ENCODE data around the gene SMC3.
"Not testable (repeated sequence)": the region's sequence is repeated elsewhere in the genome, so short reads cannot be mapped to it uniquely, and the experiment has no call there.

The SMC3 gene

GRCh38 chr10:110620398-110620719 lies 52.9 kb downstream of the SMC3 start:
- H2AFZ ChIP-seq (ENCODE audit: low read depth), result no peak overlapping the region
- no peaks in the 10 kb centered on the region for H3K79me2 ChIP-seq (ENCODE audit: insufficient read depth, low read depth)
- no peak overlapping the region for H3K4me2 ChIP-seq
- no peaks in the 10 kb centered on the region for H3K36me3 ChIP-seq (ENCODE audit: insufficient read depth)
- no peak for TF ChIP-seq CTCF (conservative IDR thresholded peaks at IDR 0.05; ENCODE audit: low read depth, low read length)
- H3K4me3 ChIP-seq (IDR thresholded peaks at IDR 0.05; ENCODE audit: insufficient read depth, low read depth, low read length), result no peak overlapping the region
- no peak overlapping the region for H3K27ac ChIP-seq
- H4K20me1 ChIP-seq (ENCODE audit: insufficient read depth), result no peaks in the 10 kb centered on the region
- no peak overlapping the region for H3K9ac ChIP-seq
- H3K4me1 ChIP-seq (ENCODE audit: low read depth, poor library complexity, severe bottlenecking), result no peaks in the 10 kb centered on the region
- no peaks in the 10 kb centered on the region for H3K27me3 ChIP-seq (ENCODE audit: insufficient read depth, low read depth)

DNA sequence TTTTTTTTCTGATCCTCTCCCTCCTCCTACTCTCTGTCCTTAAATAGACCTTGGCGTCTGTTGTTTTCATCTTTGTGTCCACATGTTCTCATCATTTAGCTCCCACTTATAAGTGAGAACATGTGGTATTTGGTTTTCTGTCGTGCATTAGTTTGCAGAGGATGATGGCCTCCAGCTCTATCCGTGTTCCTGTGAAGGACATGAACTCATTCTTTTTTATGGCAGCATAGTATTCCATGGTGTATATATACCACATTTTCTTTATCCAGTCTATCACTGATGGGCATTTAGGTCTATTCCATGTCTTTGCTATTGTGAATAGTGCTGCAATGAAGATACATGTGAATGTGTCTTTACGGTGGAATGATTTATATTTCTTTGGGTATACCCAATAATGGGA lies 55.8 kb downstream of the SMC3 start:
- not testable (repeated sequence) for H3K9ac ChIP-seq; H3K4me3 ChIP-seq (IDR thresholded peaks at IDR 0.05; ENCODE audit: insufficient read depth, low read depth, low read length); H4K20me1 ChIP-seq (ENCODE audit: insufficient read depth); H3K36me3 ChIP-seq (ENCODE audit: insufficient read depth); H3K4me1 ChIP-seq (ENCODE audit: low read depth, poor library complexity, severe bottlenecking); H3K27me3 ChIP-seq (ENCODE audit: insufficient read depth, low read depth); H3K4me2 ChIP-seq; H3K79me2 ChIP-seq (ENCODE audit: insufficient read depth, low read depth); H3K27ac ChIP-seq; H2AFZ ChIP-seq (ENCODE audit: low read depth)

DNA sequence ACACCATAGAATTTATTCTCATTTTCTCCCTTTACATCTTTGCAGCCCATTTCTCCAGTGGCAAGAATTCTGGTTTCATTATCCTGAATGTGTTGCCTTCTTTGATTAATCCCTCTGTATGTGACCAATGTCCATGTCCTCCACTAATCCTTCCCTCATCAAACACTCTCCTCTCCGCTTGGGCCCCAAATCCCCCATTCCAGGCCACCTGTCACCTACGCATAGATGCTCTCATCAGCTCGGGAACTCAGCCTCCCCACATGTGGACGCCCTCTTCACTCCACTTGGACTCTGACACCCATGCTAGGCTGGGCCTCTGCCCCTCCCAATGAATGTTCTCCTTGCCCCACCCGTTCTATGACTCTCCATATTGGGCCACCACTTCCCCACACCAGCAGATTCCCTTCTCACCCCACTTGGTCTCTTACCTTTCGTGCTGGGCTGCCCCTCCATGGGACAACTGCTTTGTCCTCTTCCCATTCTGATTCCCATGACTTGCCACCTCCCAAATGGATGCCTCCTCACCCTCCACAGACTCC lies 57.9 kb downstream of the SMC3 start:
- H3K79me2 ChIP-seq (ENCODE audit: insufficient read depth, low read depth), result no peaks in the 10 kb centered on the region
- no peaks in the 10 kb centered on the region for H4K20me1 ChIP-seq (ENCODE audit: insufficient read depth)
- no peak overlapping the region for H3K4me2 ChIP-seq
- no peaks in the 10 kb centered on the region for H3K27me3 ChIP-seq (ENCODE audit: insufficient read depth, low read depth)
- no peak overlapping the region for H3K4me3 ChIP-seq (IDR thresholded peaks at IDR 0.05; ENCODE audit: insufficient read depth, low read depth, low read length)
- no peaks in the 10 kb centered on the region for H3K4me1 ChIP-seq (ENCODE audit: low read depth, poor library complexity, severe bottlenecking)
- H2AFZ ChIP-seq (ENCODE audit: low read depth), result no peak overlapping the region
- no peaks in the 10 kb centered on the region for H3K36me3 ChIP-seq (ENCODE audit: insufficient read depth)
- no peak for TF ChIP-seq CTCF (conservative IDR thresholded peaks at IDR 0.05; ENCODE audit: low read depth, low read length)
- no peak overlapping the region for H3K27ac ChIP-seq
- H3K9ac ChIP-seq, result no peak overlapping the region

GRCh38 chr10:110625951-110626855 lies 58.7 kb downstream of the SMC3 start:
- no peak overlapping the region for H3K4me3 ChIP-seq (IDR thresholded peaks at IDR 0.05; ENCODE audit: insufficient read depth, low read depth, low read length)
- H3K79me2 ChIP-seq (ENCODE audit: insufficient read depth, low read depth), result no peaks in the 10 kb centered on the region
- TF ChIP-seq CTCF (conservative IDR thresholded peaks at IDR 0.05; ENCODE audit: low read depth, low read length), result no peak
- H3K9ac ChIP-seq, result no peak overlapping the region
- no peaks in the 10 kb centered on the region for H3K27me3 ChIP-seq (ENCODE audit: insufficient read depth, low read depth)
- no peak overlapping the region for H3K27ac ChIP-seq
- H3K36me3 ChIP-seq (ENCODE audit: insufficient read depth), result no peaks in the 10 kb centered on the region
- no peaks in the 10 kb centered on the region for H3K4me1 ChIP-seq (ENCODE audit: low read depth, poor library complexity, severe bottlenecking)
- no peak overlapping the region for H2AFZ ChIP-seq (ENCODE audit: low read depth)
- H4K20me1 ChIP-seq (ENCODE audit: insufficient read depth), result no peaks in the 10 kb centered on the region
- H3K4me2 ChIP-seq, result no peak overlapping the region

GRCh38 chr10:110628161-110628560 lies 60.7 kb downstream of the SMC3 start:
- no peak overlapping the region for H3K9ac ChIP-seq
- no peak overlapping the region for H3K27ac ChIP-seq
- H3K79me2 ChIP-seq (ENCODE audit: insufficient read depth, low read depth), result no peaks in the 10 kb centered on the region
- no peak overlapping the region for H3K4me3 ChIP-seq (IDR thresholded peaks at IDR 0.05; ENCODE audit: insufficient read depth, low read depth, low read length)
- no peaks in the 10 kb centered on the region for H3K27me3 ChIP-seq (ENCODE audit: insufficient read depth, low read depth)
- H3K4me2 ChIP-seq, result no peak overlapping the region
- no peaks in the 10 kb centered on the region for H3K4me1 ChIP-seq (ENCODE audit: low read depth, poor library complexity, severe bottlenecking)
- no peaks in the 10 kb centered on the region for H4K20me1 ChIP-seq (ENCODE audit: insufficient read depth)
- TF ChIP-seq CTCF (conservative IDR thresholded peaks at IDR 0.05; ENCODE audit: low read depth, low read length), result no peak
- no peak overlapping the region for H2AFZ ChIP-seq (ENCODE audit: low read depth)
- H3K36me3 ChIP-seq (ENCODE audit: insufficient read depth), result no peaks in the 10 kb centered on the region

Measured in KMS-11 (cell line).